ENCODE measurements around the gene LYPD6B. TPM values are rescaled to one million over a fixed set of nuclear protein-coding genes. Genes with fewer than 3 reads are reported as not detected.

LYPD6B gene
- total and polyA plus RNA-seq, 2 donors from 2014 or later: 9.4 to 17.6 TPM

GRCh38 chr2:149160195-149160594 lies 121.7 kb downstream of the LYPD6B start:
- FAIRE-seq (no peak), DNase-seq (no peak)
- Histone ChIP-seq H3K4me1 (ENCODE audit: control insufficient read depth in 2 of 3, insufficient read depth in 2 of 3, low read depth in 1 of 3, low read length in 3 of 3) (no peaks in the 10 kb centered on the region), H3K36me3 (ENCODE audit: control insufficient read depth in 2 of 3, insufficient read depth in 3 of 3, low read length in 3 of 3) (no peaks in the 10 kb centered on the region), H3K9ac (ENCODE audit: low read length in 3 of 3) (no peak overlapping the region), H3K27ac (ENCODE audit: low read depth in 2 of 2, low read length in 2 of 2) (no peak overlapping the region), H3K27me3 (ENCODE audit: control insufficient read depth, insufficient read depth, low read length) (no peaks in the 10 kb centered on the region), H3K9me3 (ENCODE audit: control insufficient read depth in 2 of 3, insufficient read depth in 1 of 3, low read length in 3 of 3) (no peaks in the 10 kb centered on the region), H3K4me3 (ENCODE audit: low read length in 3 of 3) (no peak overlapping the region)
- intact Hi-C loops (cut with DNase I): no loop called here
- TF ChIP-seq CTCF (IDR thresholded peaks at IDR 0.05; ENCODE audit: borderline replicate concordance, extremely low read depth, insufficient read depth): no peak

GRCh38 chr2:149160701-149161217 lies 122.3 kb downstream of the LYPD6B start:
- Histone ChIP-seq H3K4me1 (ENCODE audit: control insufficient read depth in 2 of 3, insufficient read depth in 2 of 3, low read depth in 1 of 3, low read length in 3 of 3) (no peaks in the 10 kb centered on the region), H3K27ac (ENCODE audit: low read depth in 2 of 2, low read length in 2 of 2) (no peak overlapping the region), H3K27me3 (ENCODE audit: control insufficient read depth, insufficient read depth, low read length) (no peaks in the 10 kb centered on the region), H3K9me3 (ENCODE audit: control insufficient read depth in 2 of 3, insufficient read depth in 1 of 3, low read length in 3 of 3) (no peaks in the 10 kb centered on the region), H3K36me3 (ENCODE audit: control insufficient read depth in 2 of 3, insufficient read depth in 3 of 3, low read length in 3 of 3) (no peaks in the 10 kb centered on the region), H3K9ac (ENCODE audit: low read length in 3 of 3) (no peak overlapping the region), H3K4me3 (ENCODE audit: low read length in 3 of 3) (no peak overlapping the region)
- intact Hi-C loops (cut with DNase I): no loop called here
- TF ChIP-seq CTCF (IDR thresholded peaks at IDR 0.05; ENCODE audit: borderline replicate concordance, extremely low read depth, insufficient read depth): no peak
- FAIRE-seq (no peak), DNase-seq (peak in 4 of 5 donors; percentile 58 to 82 (median 73))

- no peaks in the 10 kb centered on the region for H3K9me3 ChIP-seq (ENCODE audit: control insufficient read depth in 2 of 3, insufficient read depth in 1 of 3, low read length in 3 of 3)
- no peak overlapping the region for H3K4me3 ChIP-seq (ENCODE audit: low read length in 3 of 3)
- intact Hi-C loops (cut with DNase I): no loop called here
- H3K27me3 ChIP-seq (ENCODE audit: control insufficient read depth, insufficient read depth, low read length): no peaks in the 10 kb centered on the region
- H3K27ac ChIP-seq (ENCODE audit: low read depth in 2 of 2, low read length in 2 of 2): no peak overlapping the region
- FAIRE-seq (no peak), DNase-seq (no peak)
- H3K4me1 ChIP-seq (ENCODE audit: control insufficient read depth in 2 of 3, insufficient read depth in 2 of 3, low read depth in 1 of 3, low read length in 3 of 3): no peaks in the 10 kb centered on the region
- H3K9ac ChIP-seq (ENCODE audit: low read length in 3 of 3): no peak overlapping the region
- no peaks in the 10 kb centered on the region for H3K36me3 ChIP-seq (ENCODE audit: control insufficient read depth in 2 of 3, insufficient read depth in 3 of 3, low read length in 3 of 3)
- TF ChIP-seq CTCF (IDR thresholded peaks at IDR 0.05; ENCODE audit: borderline replicate concordance, extremely low read depth, insufficient read depth): no peak
Measured at GRCh38 chr2:149161481-149162225, 123.2 kb downstream of the LYPD6B start.

All from kidney (tissue), 14 donors.